ENCODE measurements around the gene BCR.
A peak's percentile ranks its signal among the peaks of the same experiment; 100 is the strongest.
"Not testable (repeated sequence)": the region's sequence is repeated elsewhere in the genome, so short reads cannot be mapped to it uniquely, and the experiment has no call there.

Gene BCR

GRCh38 chr22:23291806-23292452, 111.6 kb downstream of the BCR start:
- no peak for DNase-seq

GRCh38 chr22:23292453-23293350, 112.4 kb downstream of the BCR start:
- no peak for DNase-seq

- no peak for DNase-seq
These were observed 113.4 kb downstream of the BCR start for GRCh38 chr22:23293720-23294119.

- DNase-seq, result no peak
These were observed 113.9 kb downstream of the BCR start for GRCh38 chr22:23294221-23294620.

GRCh38 chr22:23300476-23300875, 120.2 kb downstream of the BCR start:
- no peak for DNase-seq

GRCh38 chr22:23301591-23301990, 121.3 kb downstream of the BCR start:
- no peak for DNase-seq

- DNase-seq, result no peak
These were observed 122.1 kb downstream of the BCR start for GRCh38 chr22:23302171-23303002.

GRCh38 chr22:23305321-23305910, 125.1 kb downstream of the BCR start:
- DNase-seq, result no peak

GRCh38 chr22:23305922-23306374, 125.6 kb downstream of the BCR start:
- no peak for DNase-seq

- no peak for DNase-seq
These were observed 126.2 kb downstream of the BCR start for GRCh38 chr22:23306438-23306921.

- DNase-seq, result no peak
These were observed 126.6 kb downstream of the BCR start for GRCh38 chr22:23306926-23307325.

GRCh38 chr22:23307511-23307910, 127.2 kb downstream of the BCR start:
- DNase-seq, result not testable (repeated sequence)

- not testable (repeated sequence) for DNase-seq
These were observed 129.0 kb downstream of the BCR start for GRCh38 chr22:23309261-23309660.

- not testable (repeated sequence) for DNase-seq
These were observed 130.3 kb downstream of the BCR start for GRCh38 chr22:23310443-23311097.

GRCh38 chr22:23311635-23312420, 131.5 kb downstream of the BCR start:
- not testable (repeated sequence) for DNase-seq

GRCh38 chr22:23313791-23314567, 133.7 kb downstream of the BCR start:
- no peak for DNase-seq

- DNase-seq, result peak; percentile 2
These were observed 135.1 kb downstream of the BCR start for GRCh38 chr22:23315341-23315917.

- DNase-seq, result not testable (repeated sequence)
These were observed 136.3 kb downstream of the BCR start for GRCh38 chr22:23316596-23316995.

- not testable (repeated sequence) for DNase-seq
These were observed 138.0 kb downstream of the BCR start for GRCh38 chr22:23318316-23318715.

GRCh38 chr22:23322497-23323080, 142.3 kb downstream of the BCR start:
- DNase-seq, result peak; percentile 0
